HEK293T (cell line): ENCODE results near the gene CLEC2A.

Experiments
- FOXK2 ChIP-seq: fragments of 450-650 bp; IDR thresholded peaks from 2 replicates; pipeline ENCODE4 v1.6.1; 2016; ENCODE audit warnings: mild to moderate bottlenecking
- SP1 ChIP-seq: fragments of 450-650 bp; IDR thresholded peaks from 2 replicates; pipeline ENCODE4 v1.6.1; 2017

- TF ChIP-seq SP1, result no peak
- TF ChIP-seq FOXK2, result no peak
Observed at GRCh38 chr12:9899209-9899608, 33.0 kb downstream of the CLEC2A start.
